GM23338 (cell line): ENCODE results near the gene GRAMD2B. TPM values are rescaled to one million over a fixed set of nuclear protein-coding genes. Genes with fewer than 3 reads are reported as not detected.

Source experiments
- ATAC-seq: fragments of 200-7000 bp; cut with Tn5 transposase; 3 replicates; pipeline ENCODE4 v1.9.1; 2020
- DNase-seq: peaks from one replicate; pipeline ENCODE4 v3.0.0-alpha.2; 2015; ENCODE audit warnings: low spot score
- H2AFZ ChIP-seq: fragments of 200-600 bp; sonication (generic); 2 replicates; pipeline ENCODE4 v1.8.0; 2016; ENCODE audit warnings: antibody characterized with exemption, mild to moderate bottlenecking, moderate library complexity
- H3F3A ChIP-seq: fragments of 200-600 bp; sonication (generic); replicated peaks from 2 replicates; pipeline ENCODE4 v1.8.0; 2017; ENCODE audit warnings: antibody characterized with exemption, mixed run types, low read depth
- H3K27ac ChIP-seq: fragments of 200-600 bp; sonication (generic); 2 replicates; pipeline ENCODE4 v1.6.1; 2016; ENCODE audit warnings: low read depth
- H3K27me3 ChIP-seq: fragments of 200-600 bp; sonication (generic); 2 replicates; pipeline ENCODE4 v1.8.0; 2016; ENCODE audit warnings: mild to moderate bottlenecking, mixed run types, moderate library complexity; ENCODE audit not compliant: insufficient read depth
- H3K36me3 ChIP-seq: fragments of 200-600 bp; sonication (generic); 2 replicates; pipeline ENCODE4 v1.8.0; 2016; ENCODE audit warnings: mild to moderate bottlenecking; ENCODE audit not compliant: insufficient read depth
- H3K4me1 ChIP-seq: fragments of 200-600 bp; sonication (generic); 2 replicates; pipeline ENCODE4 v1.8.0; 2016; ENCODE audit warnings: mild to moderate bottlenecking, moderate library complexity; ENCODE audit not compliant: insufficient read depth
- H3K4me2 ChIP-seq: fragments of 200-600 bp; sonication (generic); 2 replicates; pipeline ENCODE4 v1.7.1; 2017; ENCODE audit warnings: mixed run types
- H3K4me3 ChIP-seq: fragments of 200-600 bp; sonication (generic); 2 replicates; pipeline ENCODE4 v1.6.1; 2016; ENCODE audit warnings: mixed run types
- H3K79me2 ChIP-seq: fragments of 200-600 bp; sonication (generic); replicated peaks from 2 replicates; pipeline ENCODE4 v1.8.0; 2017; ENCODE audit warnings: mild to moderate bottlenecking; ENCODE audit not compliant: insufficient read depth
- H3K9me2 ChIP-seq: fragments of 200-600 bp; sonication (generic); 2 replicates; pipeline ENCODE4 v1.8.0; 2017; ENCODE audit not compliant: insufficient read depth
- H4K20me1 ChIP-seq: fragments of 200-600 bp; sonication (generic); replicated peaks from 2 replicates; pipeline ENCODE4 v1.8.0; 2017; ENCODE audit warnings: mild to moderate bottlenecking; ENCODE audit not compliant: insufficient read depth
- H3K27ac Mint-ChIP-seq: 2 replicates; pipeline ENCODE4 v1.8.0; 2020; ENCODE audit warnings: inconsistent platforms, mild to moderate bottlenecking, moderate library complexity, mixed read lengths
- H3K27me3 Mint-ChIP-seq: 3 replicates; pipeline ENCODE4 v1.8.0; 2022; ENCODE audit warnings: low read depth, mild to moderate bottlenecking, moderate library complexity, mixed read lengths, inconsistent platforms; ENCODE audit not compliant: insufficient read depth, poor library complexity
- H3K36me3 Mint-ChIP-seq: 3 replicates; pipeline ENCODE4 v1.8.0; 2021; ENCODE audit warnings: low read depth, mild to moderate bottlenecking, inconsistent platforms, moderate library complexity, mixed read lengths
- H3K4me1 Mint-ChIP-seq: 3 replicates; pipeline ENCODE4 v1.8.0; 2020; ENCODE audit warnings: mild to moderate bottlenecking, inconsistent platforms, mixed read lengths
- H3K4me3 Mint-ChIP-seq: 3 replicates; pipeline ENCODE4 v1.8.0; 2021; ENCODE audit warnings: moderate library complexity, mild to moderate bottlenecking, inconsistent platforms, mixed read lengths
- H3K9me3 Mint-ChIP-seq: 3 replicates; pipeline ENCODE4 v1.8.0; 2020; ENCODE audit warnings: moderate library complexity, mild to moderate bottlenecking, inconsistent platforms, mixed read lengths
- CREB1 ChIP-seq: fragments of 250-450 bp; sonication (Bioruptor Pico); IDR thresholded peaks from 2 replicates; pipeline ENCODE4 v1.5.0; 2020; ENCODE audit warnings: low read depth, mild to moderate bottlenecking, moderate library complexity
- EZH2 ChIP-seq: fragments of 200-600 bp; sonication (generic); IDR thresholded peaks from one replicate; pipeline ENCODE4 v1.8.0; 2017; ENCODE audit warnings: antibody characterized with exemption, mild to moderate bottlenecking, low read depth; ENCODE audit not compliant: unreplicated experiment
- EZH2phosphoT487 ChIP-seq: fragments of 200-600 bp; sonication (generic); IDR thresholded peaks from one replicate; pipeline ENCODE4 v1.8.1; 2018; ENCODE audit warnings: antibody characterized with exemption; ENCODE audit not compliant: unreplicated experiment
- JUNB ChIP-seq: IDR thresholded peaks from one replicate; pipeline ENCODE4 v1.6.1; 2016; ENCODE audit warnings: antibody characterized with exemption; ENCODE audit not compliant: unreplicated experiment
- NANOG ChIP-seq: IDR thresholded peaks from 2 replicates; pipeline ENCODE4 v1.6.1; 2016; ENCODE audit warnings: antibody characterized with exemption, borderline replicate concordance
- POLR2AphosphoS5 ChIP-seq: IDR thresholded peaks from 2 replicates; pipeline ENCODE4 v1.6.1; 2016; ENCODE audit warnings: antibody characterized with exemption, low read depth
- REST ChIP-seq: IDR thresholded peaks from one replicate; pipeline ENCODE4 v1.6.1; 2018; ENCODE audit warnings: antibody characterized with exemption; ENCODE audit not compliant: unreplicated experiment
- STAT1 ChIP-seq: IDR thresholded peaks from one replicate; pipeline ENCODE4 v1.6.1; 2016; ENCODE audit warnings: antibody characterized with exemption; ENCODE audit not compliant: unreplicated experiment
- ZNF114 ChIP-seq: fragments of 250-450 bp; sonication (Bioruptor Pico); IDR thresholded peaks from 2 replicates; pipeline ENCODE4 v1.5.0; 2020; ENCODE audit warnings: mild to moderate bottlenecking, moderate library complexity
- ZNF331 ChIP-seq: fragments of 250-450 bp; sonication (Bioruptor Pico); IDR thresholded peaks from 2 replicates; pipeline ENCODE4 v1.5.0; 2020; ENCODE audit warnings: low read depth, mild to moderate bottlenecking, moderate library complexity
- ZNF462 ChIP-seq: fragments of 250-450 bp; sonication (Bioruptor Pico); IDR thresholded peaks from 2 replicates; pipeline ENCODE4 v1.5.0; 2020; ENCODE audit warnings: mild to moderate bottlenecking, moderate library complexity
- polyA plus RNA-seq: library from polyadenylated mRNA; unstranded; fragments of >200 nt; fragmentation: Nextera tagmentation; extraction: Ambion mirVana; gene quantifications from 2 replicates; pipeline ENCODE4 v1.2.1, GENCODE V29; 2016
- total RNA-seq: library from RNA; depleted of rRNA; stranded (reverse); fragments of >200 nt; shearing (Covaris generic); gene quantifications from 2 replicates; pipeline ENCODE4 v1.2.3, GENCODE V29; 2014
- TF ChIP-seq, protein P1 (sequence below), 2 experiments: fragments of 200-600 bp in 1 of 2; sonication (generic) in 1 of 2; conservative IDR thresholded peaks; 2 replicates each; pipeline versions ENCODE4 v1.5.1 to v1.6.1; 2016 to 2017; ENCODE audit warnings: antibody characterized with exemption in 2 of 2, low read depth in 2 of 2, mild to moderate bottlenecking in 2 of 2, moderate library complexity in 1 of 2
- TF ChIP-seq, protein P2 (sequence below): IDR thresholded peaks from 2 replicates; pipeline ENCODE4 v1.6.1; 2016; ENCODE audit warnings: antibody characterized with exemption

Gene GRAMD2B
- total and polyA plus RNA-seq, 2 experiments from 2014 or later, result 9.7 to 16.9 TPM

GRCh38 chr5:126413856-126414255 lies 9.4 kb upstream of the GRAMD2B start:
- H3K36me3 Mint-ChIP-seq, result no peaks in the 10 kb centered on the region; the same call in 2 of the 3 replicates
- peaks cover 2% of the 10 kb centered on the region for H3K27me3 Mint-ChIP-seq
- Histone ChIP-seq H3F3A (no peaks in the 10 kb centered on the region), H3K9me2 (0 out of 2 replicates have a peak, but pooled peaks cover 3% of the 10 kb centered on the region), H4K20me1 (no peaks in the 10 kb centered on the region), H3K4me3 (no peak overlapping the region), H3K27me3 (no peaks in the 10 kb centered on the region), H3K79me2 (no peaks in the 10 kb centered on the region), H3K27ac (no peak overlapping the region), H3K36me3 (no peaks in the 10 kb centered on the region), H2AFZ (no peak overlapping the region), H3K4me1 (no peaks in the 10 kb centered on the region), H3K4me2 (no peak overlapping the region)
- DNase-seq (no peak), ATAC-seq (no peak)
- H3K4me1 Mint-ChIP-seq, result no peaks in the 10 kb centered on the region
- no peak overlapping the region for H3K27ac Mint-ChIP-seq
- peaks cover 7% of the 10 kb centered on the region; the same call in 2 of the 3 replicates for H3K9me3 Mint-ChIP-seq
- TF ChIP-seq, protein P1, sequence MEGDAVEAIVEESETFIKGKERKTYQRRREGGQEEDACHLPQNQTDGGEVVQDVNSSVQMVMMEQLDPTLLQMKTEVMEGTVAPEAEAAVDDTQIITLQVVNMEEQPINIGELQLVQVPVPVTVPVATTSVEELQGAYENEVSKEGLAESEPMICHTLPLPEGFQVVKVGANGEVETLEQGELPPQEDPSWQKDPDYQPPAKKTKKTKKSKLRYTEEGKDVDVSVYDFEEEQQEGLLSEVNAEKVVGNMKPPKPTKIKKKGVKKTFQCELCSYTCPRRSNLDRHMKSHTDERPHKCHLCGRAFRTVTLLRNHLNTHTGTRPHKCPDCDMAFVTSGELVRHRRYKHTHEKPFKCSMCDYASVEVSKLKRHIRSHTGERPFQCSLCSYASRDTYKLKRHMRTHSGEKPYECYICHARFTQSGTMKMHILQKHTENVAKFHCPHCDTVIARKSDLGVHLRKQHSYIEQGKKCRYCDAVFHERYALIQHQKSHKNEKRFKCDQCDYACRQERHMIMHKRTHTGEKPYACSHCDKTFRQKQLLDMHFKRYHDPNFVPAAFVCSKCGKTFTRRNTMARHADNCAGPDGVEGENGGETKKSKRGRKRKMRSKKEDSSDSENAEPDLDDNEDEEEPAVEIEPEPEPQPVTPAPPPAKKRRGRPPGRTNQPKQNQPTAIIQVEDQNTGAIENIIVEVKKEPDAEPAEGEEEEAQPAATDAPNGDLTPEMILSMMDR (conservative IDR thresholded peaks at IDR 0.05; ENCODE audit: low read depth in 2 of 2), result no peak
- no peak for TF ChIP-seq ZNF114 (CRISPR knock-in tag)
- no peak for TF ChIP-seq CREB1 (CRISPR knock-in tag)
- no peak for TF ChIP-seq POLR2AphosphoS5
- TF ChIP-seq STAT1, result no peak
- no peak for TF ChIP-seq ZNF331
- no peak for TF ChIP-seq JUNB
- TF ChIP-seq ZNF462 (CRISPR knock-in tag), result no peak
- TF ChIP-seq, protein P2, sequence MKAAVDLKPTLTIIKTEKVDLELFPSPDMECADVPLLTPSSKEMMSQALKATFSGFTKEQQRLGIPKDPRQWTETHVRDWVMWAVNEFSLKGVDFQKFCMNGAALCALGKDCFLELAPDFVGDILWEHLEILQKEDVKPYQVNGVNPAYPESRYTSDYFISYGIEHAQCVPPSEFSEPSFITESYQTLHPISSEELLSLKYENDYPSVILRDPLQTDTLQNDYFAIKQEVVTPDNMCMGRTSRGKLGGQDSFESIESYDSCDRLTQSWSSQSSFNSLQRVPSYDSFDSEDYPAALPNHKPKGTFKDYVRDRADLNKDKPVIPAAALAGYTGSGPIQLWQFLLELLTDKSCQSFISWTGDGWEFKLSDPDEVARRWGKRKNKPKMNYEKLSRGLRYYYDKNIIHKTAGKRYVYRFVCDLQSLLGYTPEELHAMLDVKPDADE, result no peak
- no peak for TF ChIP-seq EZH2
- no peak for TF ChIP-seq EZH2phosphoT487
- TF ChIP-seq NANOG, result no peak
- TF ChIP-seq REST, result no peak
- H3K4me3 Mint-ChIP-seq, result no peak overlapping the region
